GM21723 (cell line): ENCODE data around the gene FAM20B.
A peak's percentile ranks its signal among the peaks of the same experiment; 100 is the strongest.
"Not testable (repeated sequence)": the region's sequence is repeated elsewhere in the genome, so short reads cannot be mapped to it uniquely, and the experiment has no call there.

Experiments used
- ATAC-seq: cut with Tn5 transposase; IDR thresholded peaks from one replicate; pipeline ENCODE4 v1.9.1; 2021; ENCODE audit warnings: mild to moderate bottlenecking, moderate library complexity; ENCODE audit not compliant: unreplicated experiment

Gene FAM20B, protein sequence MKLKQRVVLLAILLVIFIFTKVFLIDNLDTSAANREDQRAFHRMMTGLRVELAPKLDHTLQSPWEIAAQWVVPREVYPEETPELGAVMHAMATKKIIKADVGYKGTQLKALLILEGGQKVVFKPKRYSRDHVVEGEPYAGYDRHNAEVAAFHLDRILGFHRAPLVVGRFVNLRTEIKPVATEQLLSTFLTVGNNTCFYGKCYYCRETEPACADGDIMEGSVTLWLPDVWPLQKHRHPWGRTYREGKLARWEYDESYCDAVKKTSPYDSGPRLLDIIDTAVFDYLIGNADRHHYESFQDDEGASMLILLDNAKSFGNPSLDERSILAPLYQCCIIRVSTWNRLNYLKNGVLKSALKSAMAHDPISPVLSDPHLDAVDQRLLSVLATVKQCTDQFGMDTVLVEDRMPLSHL

DNA sequence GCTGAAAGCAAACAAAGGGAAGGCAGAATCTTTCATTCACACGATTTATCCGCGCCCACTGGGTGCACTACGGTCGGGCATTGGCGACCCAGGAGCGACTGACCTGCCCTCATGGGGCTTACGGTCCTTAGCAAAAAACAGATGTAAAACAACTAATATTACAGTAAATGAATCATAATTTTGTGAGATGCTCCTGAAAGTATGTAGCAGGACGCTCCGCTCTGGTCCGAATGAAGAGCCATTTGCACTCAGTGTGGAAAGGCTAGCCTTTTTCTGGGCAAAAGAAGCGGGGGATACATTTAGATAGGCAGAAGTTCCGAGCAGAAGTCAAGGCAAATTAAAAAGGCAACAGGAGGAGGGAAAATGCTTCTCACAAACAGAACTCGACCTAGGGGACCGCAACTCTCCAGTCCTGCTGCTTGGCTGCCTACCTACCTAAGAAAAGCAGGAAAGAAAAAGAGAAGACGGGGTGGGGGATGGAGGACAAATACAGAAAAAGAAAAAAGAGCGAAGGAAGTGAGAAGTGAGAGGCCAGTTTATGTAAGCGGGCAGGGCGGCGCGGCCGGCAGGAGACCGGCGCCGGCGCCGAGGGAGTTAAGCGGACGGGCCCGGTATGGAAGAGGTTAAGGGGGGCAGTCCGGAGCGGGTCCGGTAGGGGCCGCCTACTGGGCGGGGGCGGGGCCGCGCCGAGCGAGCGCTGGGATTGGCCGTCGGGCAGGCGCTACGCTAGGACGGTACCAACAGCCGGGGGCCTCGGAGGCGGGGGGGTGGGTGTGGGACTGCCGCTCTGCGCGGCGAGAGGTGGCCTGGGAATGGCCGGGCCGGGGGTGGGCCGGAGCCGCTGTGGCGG lies at the start of gene FAM20B:
FAM20B (plus strand) TSS at position 770 of the 850 bp plus-strand sequence. CDS start 17,954 bp downstream, outside the sequence.
- ATAC-seq: peak; percentile 75

DNA sequence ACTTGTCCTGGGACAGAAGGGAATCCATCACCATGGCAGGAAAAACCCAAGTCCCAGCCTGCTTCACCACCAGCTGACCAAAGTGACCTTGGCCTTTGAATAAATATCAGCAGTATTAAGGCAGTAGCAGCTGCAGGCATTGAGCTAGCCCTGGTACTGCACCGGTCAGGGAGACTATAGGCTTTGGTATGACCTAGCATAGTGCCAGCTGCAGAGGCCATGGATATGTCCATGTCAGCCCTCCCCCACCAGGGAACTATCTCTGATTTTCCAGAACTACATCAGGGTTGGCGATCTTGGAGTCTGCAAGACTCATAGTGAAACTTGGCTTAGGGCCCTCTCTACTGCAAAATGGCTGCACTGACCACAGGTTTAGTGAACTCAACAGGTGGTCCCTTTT lies 49.2 kb upstream of the FAM20B start:
- ATAC-seq: no peak

DNA sequence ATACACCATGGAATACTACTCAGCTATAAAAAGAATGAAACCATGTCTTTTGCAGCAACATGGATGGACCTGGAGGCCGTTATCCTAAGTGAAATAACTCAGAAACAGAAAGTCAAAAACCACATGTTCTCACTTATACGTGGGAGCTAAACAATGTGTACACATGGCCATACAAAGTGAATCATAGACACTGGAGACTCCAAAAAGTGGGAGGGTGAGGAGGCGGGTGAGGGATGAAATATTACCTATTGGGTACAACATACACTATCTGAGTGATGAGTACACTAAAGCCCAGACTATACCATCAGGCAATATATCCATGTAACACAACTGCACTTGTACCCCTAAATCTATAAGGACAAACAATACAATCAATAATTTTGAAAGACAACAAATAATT lies 39.5 kb upstream of the FAM20B start:
- no peak for ATAC-seq

DNA sequence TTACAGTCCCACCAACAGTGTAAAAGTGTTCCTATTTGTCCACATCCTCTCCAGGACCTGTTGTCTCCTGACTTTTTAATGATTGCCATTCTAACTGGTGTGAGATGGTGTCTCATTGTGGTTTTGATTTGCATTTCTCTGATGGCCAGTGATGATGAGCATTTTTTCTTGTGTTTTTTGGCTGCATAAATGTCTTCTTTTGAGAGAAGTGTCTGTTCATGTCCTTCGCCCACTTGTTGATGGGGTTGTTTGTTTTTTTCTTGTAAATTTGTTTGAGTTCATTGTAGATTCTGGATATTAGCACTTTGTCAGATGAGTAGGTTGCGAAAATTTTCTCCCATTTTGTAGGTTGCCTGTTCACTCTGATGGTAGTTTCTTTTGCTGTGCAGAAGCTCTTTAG lies 37.5 kb upstream of the FAM20B start:
- ATAC-seq: not testable (repeated sequence)

DNA sequence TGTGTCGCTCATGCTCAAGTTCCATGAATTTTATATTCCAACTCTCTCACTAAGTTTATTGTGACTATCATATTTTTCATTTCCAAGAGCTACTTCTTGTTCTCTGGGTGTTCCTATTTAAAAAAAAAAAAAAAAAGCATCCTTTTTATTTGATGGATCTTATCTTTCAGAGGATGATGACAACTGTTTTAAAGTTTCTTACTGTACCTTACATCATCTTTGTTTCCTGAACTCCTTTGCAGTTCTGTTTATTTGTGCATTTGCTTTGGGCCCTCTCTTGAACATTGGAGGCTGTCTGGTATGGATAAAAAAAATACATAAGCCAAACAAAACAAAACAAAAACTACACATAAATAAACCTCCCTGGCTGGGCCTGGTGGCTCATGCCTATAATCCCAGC lies 32.1 kb upstream of the FAM20B start:
- no peak for ATAC-seq

DNA sequence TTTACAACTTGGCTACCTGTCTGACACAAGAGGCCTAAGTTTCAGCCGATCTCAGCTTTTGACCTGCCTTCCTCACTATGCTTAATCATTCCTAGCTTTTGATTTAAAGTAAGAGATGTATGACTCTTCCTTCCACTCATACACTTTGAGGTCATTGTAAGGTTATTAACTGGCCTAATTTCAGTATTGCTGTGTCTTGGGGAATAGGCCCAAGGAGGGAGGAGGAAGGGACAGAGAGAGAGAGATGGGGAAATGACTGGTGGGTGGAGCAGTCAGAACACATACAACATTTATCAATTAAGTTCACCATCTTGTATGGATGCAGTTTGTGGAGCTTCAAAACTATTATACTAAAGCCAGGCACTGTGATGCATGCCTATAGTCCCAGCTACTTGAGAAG lies 28.3 kb upstream of the FAM20B start:
- no peak for ATAC-seq

DNA sequence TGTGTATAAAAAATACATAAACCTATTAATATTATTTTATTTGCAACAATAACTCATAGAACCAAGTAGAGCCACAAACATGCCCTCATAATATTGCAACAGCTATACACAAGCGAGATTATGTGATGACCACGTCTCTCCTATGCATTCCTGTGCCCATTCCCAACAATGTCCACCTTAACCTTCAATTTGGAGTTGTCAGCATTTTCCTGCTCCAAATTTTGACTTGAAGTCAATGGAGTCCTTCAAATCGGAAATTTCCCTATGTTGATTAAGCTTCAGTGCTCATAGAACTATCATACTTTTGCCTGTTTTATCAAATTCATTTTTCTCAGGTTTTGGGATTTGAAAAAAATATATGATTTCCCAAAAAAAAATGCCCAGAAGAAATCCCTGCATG lies 27.4 kb upstream of the FAM20B start:
- ATAC-seq: no peak

DNA sequence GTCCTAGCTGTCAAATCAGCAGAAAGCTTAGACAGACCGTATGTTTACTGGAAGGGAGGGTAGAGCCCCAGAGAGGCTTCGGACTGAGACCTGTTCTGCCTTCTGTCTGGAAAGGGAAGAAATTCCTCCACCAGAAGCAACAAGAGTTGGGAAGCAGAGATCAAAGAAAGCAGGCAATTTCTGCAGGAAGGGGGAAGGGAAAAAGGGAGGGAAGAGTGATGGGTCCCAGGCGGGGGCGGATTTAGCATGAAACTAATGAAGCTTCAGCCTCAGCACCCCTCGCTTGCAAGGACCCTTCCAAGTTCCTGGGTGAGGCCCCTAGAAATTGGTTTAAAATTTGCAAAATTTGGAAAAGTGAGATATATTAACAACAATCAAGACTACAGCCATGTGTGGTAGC lies 26.6 kb upstream of the FAM20B start:
- ATAC-seq: no peak

DNA sequence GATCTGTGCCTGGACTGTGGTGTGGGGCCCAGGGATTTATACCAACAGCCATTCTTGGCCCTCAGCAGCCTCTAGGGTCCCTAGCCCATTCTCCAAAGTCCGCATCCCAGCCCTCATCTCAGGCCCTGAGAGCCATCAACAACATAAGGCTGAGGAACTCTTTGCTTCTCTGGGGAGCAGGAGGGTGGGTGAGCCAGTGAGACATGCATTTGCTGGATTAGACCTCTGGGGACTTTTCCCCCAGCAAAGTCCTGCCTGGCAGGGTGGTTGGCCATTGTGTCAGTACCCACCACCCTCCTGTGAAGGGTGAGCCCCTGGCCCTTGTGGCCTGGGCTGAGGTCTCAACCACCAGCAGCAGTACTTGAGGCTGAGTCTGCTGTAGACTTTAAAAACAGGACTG lies 24.2 kb upstream of the FAM20B start:
- no peak for ATAC-seq

DNA sequence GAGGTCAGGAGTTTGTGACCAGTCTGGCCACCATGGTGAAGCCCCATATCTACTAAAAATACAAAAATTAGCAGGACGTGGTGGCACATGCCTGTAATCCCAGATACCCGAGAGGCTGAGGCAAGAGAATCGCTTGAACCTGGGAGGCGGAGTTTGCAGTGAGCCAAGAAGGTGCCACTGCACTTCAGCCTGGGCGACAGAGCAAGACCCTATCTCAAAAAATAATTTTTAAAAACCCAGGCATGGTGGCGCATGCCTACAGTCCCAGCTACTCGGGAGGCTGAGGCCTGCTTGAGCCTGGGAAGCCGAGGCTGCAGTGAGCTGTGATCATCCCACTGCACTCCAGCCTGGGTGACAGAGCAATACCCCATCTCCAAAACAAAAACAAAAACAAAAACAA lies 23.6 kb upstream of the FAM20B start:
- ATAC-seq: not testable (repeated sequence)

DNA sequence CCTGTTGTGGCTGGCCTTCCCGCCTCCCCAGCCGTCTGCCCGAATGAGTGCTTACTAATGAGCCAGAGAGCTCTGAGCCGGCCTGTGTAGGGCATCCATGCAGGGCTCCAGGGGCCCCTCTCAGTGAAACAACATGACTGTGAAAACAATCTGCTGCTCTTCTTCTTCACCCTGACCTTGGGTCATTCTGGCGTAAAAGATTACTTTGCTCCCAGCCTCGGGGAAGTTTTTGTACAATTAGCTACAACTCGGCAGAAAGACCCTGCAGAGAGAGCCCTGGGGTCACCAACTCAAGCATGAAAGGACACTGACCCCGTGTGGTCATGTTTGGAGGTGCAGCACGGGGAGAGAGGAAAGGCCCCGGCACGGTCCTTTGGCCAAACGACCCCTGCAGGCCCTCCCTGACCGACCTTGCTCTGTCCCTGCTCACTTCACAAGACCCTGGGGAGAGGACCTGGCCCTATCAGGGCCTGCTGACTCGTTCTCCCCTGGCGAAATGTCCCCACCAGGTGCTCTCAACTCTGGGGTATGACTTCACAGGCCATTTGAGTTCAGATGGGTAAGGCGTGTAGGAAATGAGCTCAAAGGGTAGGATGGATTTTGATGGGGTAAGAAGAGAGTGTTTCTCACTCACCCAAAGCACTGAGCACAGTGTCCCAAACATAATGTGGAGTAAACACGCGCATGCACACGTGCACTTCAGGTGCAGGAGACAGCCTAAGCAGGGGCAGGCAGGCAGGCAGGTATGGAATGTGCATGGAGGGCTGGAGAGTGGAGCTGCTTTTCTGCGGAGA lies 22.9 kb upstream of the FAM20B start:
- peak; percentile 88 for ATAC-seq

DNA sequence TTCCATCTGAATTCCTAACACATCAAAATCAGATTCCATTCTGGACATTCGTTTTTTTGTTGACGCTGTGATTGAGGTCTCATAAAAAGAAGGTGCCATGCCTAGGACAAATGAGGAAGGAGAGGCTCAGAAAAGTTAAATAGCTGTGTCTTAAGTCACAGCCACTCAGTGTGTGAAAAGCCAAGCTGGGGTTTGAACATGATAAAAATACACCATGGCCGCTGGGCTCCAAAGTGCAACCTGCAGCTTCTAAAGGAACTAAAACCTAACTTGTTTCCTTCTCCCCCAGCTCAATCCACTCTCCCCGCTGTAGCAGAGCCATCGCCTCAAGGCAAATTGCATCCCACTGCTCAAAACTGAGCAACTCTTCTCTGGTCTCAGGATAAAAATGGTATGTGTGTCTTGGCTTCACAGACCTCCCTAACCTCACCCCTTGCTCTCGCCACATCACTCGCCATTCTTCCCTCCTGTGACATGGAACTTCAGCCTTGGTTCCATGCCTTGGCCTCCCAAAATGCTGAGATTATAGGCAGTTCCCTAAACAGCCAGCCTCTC lies 22.1 kb upstream of the FAM20B start:
- ATAC-seq: no peak

DNA sequence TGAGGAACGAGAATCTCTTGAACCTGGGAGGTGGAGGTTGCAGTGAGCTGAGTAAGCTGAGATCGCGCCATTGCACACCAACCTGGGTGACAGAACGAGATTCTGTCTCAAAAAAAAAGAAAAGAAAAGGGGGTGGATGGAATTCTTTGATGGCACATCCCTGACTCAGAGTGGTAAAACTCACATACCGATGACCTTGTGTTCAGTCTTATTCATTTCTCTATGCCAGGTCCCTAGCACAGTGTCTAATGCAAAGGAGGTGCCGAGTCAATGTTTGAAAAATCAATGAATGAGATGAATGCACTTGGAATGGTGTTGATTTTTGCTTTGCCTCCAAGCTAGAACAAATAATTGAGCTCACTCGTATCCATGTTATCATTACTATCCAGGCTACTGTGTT lies 18.5 kb upstream of the FAM20B start:
- no peak for ATAC-seq

DNA sequence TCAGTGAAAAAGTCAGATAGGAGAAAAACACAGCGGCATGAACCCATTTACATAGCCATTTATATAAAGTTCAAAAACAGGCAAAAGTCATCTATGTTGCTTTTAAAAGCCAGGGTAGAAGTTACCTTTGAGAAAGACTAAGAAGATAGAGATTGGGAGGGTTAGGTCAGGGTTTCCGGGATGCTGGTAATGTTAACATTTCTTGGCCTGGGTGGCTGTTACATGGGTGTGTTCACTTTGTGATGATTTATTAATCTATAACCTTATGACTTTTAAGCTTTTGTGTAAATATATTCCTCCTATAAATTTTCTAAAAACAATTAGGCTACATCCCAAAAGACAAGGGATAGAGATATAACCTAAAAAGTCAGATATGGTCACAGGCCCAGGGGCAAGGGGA lies 15.0 kb upstream of the FAM20B start:
- no peak for ATAC-seq

DNA sequence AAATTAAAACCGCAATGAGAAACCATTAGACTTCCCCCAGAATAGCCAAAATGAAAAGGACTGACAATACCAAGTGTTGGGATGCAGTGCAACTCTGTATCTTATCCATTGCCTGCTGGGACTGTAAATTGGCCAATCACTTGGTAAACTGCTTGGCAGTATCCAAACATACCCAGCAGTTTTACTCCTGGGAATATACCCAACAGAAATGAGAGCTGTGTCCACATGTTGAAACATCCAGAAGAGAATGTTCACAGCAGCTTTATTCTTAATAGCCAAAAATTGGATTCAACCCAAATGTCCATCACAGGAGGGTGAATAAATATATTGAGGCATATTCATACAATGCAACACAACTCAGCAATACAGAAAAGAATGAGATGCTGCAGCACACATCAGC lies 13.7 kb upstream of the FAM20B start:
- no peak for ATAC-seq

DNA sequence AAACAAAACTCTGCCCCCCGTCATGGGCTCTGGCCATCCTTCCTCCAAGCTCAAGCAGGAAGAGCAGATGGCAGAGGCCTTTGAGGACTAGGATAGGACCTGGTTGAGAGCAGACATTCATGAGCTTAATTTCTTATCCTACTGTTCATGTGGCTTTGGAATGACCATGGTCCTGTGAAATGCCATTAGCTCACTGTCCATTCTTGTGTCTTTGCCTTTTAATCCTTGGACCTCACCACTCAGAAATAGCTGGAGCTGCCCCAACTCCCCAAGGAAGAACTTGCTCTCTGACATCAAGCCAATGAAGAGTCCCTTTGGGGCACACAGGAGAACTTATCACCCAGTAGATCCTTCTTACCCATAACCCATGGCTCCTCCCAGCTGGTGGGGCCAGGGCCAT lies 11.6 kb upstream of the FAM20B start:
- ATAC-seq: no peak

DNA sequence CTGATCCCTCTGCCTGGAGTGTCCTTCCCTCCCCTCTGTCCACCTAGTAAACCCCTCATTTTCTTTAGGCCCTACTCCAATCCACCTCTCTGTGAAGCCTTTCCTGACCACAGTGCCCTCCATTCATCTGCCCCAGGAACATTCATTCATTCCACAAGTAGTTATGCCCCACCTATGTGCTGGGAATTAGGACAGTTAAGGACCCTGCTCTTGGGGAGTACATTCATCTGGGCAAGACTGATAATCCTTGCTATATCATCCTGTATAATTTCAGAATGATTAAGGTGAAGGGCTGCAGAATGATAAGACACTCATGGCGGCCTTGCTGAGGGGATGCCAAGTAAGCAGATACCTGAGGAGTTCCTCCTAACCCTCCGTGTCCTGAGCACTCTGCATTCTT lies 10.3 kb upstream of the FAM20B start:
- no peak for ATAC-seq

DNA sequence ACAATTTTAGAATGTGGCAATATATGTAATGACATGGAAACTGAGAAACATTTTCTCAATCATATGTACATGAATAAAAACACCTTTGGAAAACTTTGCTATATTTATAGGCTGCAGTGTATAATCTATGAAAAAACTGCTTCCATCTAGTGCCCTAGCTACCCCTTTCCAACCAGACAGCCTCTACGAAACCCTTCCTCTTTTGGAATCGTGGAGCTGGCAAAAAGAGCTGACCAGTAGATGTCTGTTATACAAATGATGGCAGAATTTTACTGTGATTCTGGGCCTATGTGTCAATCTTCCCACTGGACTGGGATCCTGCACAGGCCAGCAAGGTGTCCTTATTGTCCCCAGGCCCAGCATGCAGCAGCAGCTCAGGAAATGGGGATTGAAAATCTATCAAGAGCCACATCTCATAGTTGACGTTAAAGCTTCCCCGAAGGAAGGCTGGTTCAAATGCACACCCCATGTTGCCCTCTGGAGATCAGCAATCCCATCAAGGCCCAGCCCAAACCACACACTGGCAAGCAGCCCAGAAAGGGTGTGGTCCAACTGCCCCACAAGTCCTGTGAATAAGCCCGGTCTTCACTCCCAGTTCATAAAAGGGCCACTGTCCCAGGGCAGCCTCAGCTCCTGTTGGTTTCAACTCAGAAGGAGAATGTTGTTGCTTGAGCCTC lies 8.8 kb upstream of the FAM20B start:
- ATAC-seq: no peak

DNA sequence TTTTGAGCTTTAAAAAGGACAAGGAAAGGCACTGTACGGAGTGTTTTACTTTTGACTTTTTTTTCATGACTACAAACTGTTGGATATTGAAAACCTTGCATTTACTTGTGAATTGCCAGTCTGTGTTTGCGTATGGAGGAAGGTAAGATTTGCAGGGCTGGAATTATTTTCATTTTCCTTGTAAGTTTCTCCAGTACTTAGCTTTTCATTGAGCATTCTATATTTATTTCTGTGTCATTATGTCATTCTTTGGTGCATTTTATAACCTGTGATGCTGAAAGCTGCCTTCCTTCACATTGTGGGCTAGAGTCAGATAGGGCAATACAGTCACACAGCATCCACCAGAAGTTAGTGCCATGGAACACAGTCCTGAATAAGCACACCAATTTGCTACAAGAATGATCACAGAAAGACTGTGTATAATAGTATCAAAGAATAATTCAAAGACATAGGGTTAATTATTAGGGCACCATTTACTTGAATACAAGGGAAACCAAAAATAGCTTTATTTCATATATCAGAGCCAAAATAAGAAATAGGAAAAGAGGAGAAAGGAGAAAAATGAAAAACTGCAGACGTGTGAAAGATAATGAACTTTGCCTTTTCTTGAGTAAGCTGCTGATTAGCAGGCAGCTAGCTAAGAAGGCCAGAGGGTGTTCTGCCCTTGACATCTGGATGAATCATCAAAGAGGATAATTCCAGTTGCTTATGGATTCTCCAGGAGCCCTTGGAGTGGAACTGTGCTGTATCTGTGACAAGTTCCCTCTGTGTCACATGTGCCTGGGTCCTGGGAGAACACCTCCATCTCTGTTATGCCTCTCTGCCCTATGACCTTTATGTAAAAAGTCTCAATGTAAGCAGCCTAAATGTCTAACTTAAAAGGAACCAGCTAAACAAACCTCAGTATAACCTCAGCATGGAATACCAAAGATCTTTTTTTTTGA lies 8.0 kb upstream of the FAM20B start:
- ATAC-seq: no peak
